Measurements from ENCODE around the gene VMP1. TPM values are rescaled to one million over a fixed set of nuclear protein-coding genes. Genes with fewer than 3 reads are reported as not detected.

The VMP1 gene
- polyA plus RNA-seq, 4 donors = 62.1 to 178 (median 97.2) TPM

DNA sequence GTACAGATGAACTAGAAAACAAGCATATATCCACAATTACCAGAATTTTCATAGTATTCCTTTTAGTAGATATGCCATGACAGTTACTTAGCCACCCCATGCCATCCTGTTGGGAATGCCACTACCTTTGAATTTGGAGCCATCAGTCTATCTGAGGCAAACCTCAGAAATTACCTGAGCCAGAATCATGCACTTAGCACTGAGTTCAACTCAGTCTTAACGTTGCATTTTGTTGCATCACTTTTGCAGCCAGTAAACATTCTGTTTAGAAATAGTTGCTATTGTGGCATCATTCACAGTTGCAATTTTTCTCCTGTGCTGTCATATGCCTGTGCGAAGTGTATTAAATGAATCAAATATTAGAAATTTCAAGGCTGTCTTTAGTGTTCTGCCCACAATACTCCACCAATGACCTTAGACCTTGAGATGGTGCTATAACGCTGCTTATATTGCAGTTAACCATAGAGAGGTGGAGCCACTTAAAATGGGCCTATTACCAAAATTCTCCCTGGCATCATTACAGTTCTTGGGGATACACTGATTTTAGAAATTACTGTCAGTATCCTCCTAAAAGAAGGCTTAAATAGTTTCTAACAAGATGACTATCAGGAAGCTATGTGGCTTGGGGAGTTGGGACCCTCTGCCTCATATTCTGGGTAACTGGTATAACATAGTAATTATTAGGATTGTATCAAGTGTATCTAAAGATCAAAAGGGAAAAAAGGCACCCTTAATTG, 11.3 kb upstream of the VMP1 start:
- Histone ChIP-seq H3K4me3 (ENCODE audit: low read depth in 1 of 3, low read length in 3 of 3) (no peak overlapping the region), H3K4me1 (ENCODE audit: control insufficient read depth in 3 of 3, insufficient read depth in 2 of 3, low read depth in 1 of 3, low read length in 2 of 3) (peaks cover 0 to 11% (median 3%) of the 10 kb centered on the region in 3 donors), H3K27me3 (ENCODE audit: control insufficient read depth in 3 of 3, insufficient read depth in 3 of 3, low read length in 3 of 3) (no peaks in the 10 kb centered on the region), H3K27ac (ENCODE audit: low read depth in 1 of 3, low read length in 2 of 3) (no peak overlapping the region), H3K36me3 (ENCODE audit: control insufficient read depth in 3 of 3, insufficient read depth in 2 of 3, low read depth in 1 of 3, low read length in 3 of 3) (peaks cover 5 to 33% (median 6%) of the 10 kb centered on the region in 3 donors), H3K9me3 (ENCODE audit: control insufficient read depth in 2 of 2, insufficient read depth in 1 of 2, low read depth in 1 of 2, low read length in 1 of 2) (no peaks in the 10 kb centered on the region)
- 40 to 62% (median 54%) methylated on average over 3 of the region's 3 CpGs for WGBS, 3 donors
- no peak for FAIRE-seq
- no peak for DNase-seq

DNA sequence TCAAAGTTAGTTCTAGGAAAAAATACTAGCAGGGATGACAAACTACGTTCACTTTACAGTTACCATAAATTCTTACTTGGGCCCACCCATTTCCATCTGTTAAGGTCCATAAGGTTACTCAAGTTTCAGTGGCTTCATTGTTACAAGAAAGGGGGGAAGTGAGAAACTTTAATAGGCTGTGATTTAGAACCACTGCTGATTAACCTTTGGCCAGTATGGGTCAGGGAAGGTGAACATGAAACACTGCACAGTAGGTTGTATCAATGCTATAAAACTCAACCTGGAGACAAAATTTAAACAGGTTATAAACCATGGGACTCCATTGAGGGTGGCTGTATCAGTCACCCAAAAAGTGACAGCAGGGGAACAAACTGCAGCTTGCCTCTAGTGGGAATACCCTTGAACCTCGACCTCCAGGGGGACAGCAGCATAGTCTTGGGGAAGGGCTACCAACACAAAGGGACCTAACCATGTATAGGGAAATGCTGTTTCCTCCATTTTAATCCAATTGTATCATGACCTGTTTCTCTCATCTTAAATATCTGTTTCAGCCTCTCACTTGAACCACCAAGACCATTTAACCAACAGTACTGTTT, 10.7 kb upstream of the VMP1 start:
- Histone ChIP-seq H3K9me3 (ENCODE audit: control insufficient read depth in 2 of 2, insufficient read depth in 1 of 2, low read depth in 1 of 2, low read length in 1 of 2) (no peaks in the 10 kb centered on the region), H3K36me3 (ENCODE audit: control insufficient read depth in 3 of 3, insufficient read depth in 2 of 3, low read depth in 1 of 3, low read length in 3 of 3) (peaks cover 3 to 32% (median 6%) of the 10 kb centered on the region in 3 donors), H3K4me3 (ENCODE audit: low read depth in 1 of 3, low read length in 3 of 3) (no peak overlapping the region), H3K4me1 (ENCODE audit: control insufficient read depth in 3 of 3, insufficient read depth in 2 of 3, low read depth in 1 of 3, low read length in 2 of 3) (peaks cover 0 to 11% (median 3%) of the 10 kb centered on the region in 3 donors), H3K27me3 (ENCODE audit: control insufficient read depth in 3 of 3, insufficient read depth in 3 of 3, low read length in 3 of 3) (no peaks in the 10 kb centered on the region), H3K27ac (ENCODE audit: low read depth in 1 of 3, low read length in 2 of 3) (no peak overlapping the region)
- 49 to 72% (median 55%) methylated on average over 2 of the region's 2 CpGs for WGBS, 3 donors
- DNase-seq = peak; percentile 57 to 63
- no peak for FAIRE-seq

DNA sequence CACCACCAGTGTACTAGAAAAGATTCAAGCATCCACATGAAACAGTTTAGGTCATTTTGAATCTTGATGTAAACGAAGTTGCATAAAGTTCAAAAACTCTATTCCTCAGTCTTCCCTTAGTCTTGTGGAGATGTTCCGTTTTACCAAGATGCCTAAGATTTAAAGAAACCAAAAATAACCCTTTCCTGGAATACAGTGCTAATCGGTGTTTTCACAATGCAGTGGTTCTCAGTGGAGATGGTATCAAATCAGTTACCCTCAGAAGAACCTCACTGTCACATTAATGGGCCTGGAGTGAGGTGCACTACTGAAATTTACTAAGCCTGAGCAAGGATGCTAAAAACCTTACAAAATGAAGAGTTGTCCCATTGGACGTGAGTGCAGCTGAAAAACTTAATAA, 9.3 kb upstream of the VMP1 start:
- FAIRE-seq (no peak), DNase-seq (no peak)
- Histone ChIP-seq H3K27ac (ENCODE audit: low read depth in 1 of 3, low read length in 2 of 3) (no peak overlapping the region), H3K4me3 (ENCODE audit: low read depth in 1 of 3, low read length in 3 of 3) (no peak overlapping the region), H3K36me3 (ENCODE audit: control insufficient read depth in 3 of 3, insufficient read depth in 2 of 3, low read depth in 1 of 3, low read length in 3 of 3) (peaks cover 3 to 30% (median 6%) of the 10 kb centered on the region in 3 donors), H3K9me3 (ENCODE audit: control insufficient read depth in 2 of 2, insufficient read depth in 1 of 2, low read depth in 1 of 2, low read length in 1 of 2) (no peaks in the 10 kb centered on the region), H3K4me1 (ENCODE audit: control insufficient read depth in 3 of 3, insufficient read depth in 2 of 3, low read depth in 1 of 3, low read length in 2 of 3) (peaks cover 0 to 11% (median 3%) of the 10 kb centered on the region in 3 donors), H3K27me3 (ENCODE audit: control insufficient read depth in 3 of 3, insufficient read depth in 3 of 3, low read length in 3 of 3) (no peaks in the 10 kb centered on the region)
- 78 to 83% (median 79%) methylated on average over 4 of the region's 4 CpGs for WGBS, 3 donors

DNA sequence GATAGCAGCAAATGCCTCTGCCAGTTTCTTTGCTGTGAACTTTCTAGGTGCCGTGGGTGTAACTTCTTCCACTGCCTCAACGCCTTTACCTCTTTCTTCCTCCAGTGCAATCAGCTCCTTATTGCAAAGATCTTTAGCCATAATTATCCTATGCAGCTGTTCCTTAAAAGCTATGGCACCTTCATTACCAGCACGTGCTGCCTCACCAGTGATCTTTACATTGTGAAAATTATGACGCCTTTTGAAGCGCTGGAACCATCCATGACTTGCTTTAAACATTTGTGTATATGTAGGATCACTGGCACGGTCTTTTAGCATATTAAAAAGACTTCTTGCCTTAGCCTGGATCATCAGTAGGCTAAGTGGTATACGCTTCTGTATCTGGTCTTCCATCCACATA, 8.2 kb upstream of the VMP1 start:
- Histone ChIP-seq H3K27me3 (ENCODE audit: control insufficient read depth in 3 of 3, insufficient read depth in 3 of 3, low read length in 3 of 3) (no peaks in the 10 kb centered on the region), H3K9me3 (ENCODE audit: control insufficient read depth in 2 of 2, insufficient read depth in 1 of 2, low read depth in 1 of 2, low read length in 1 of 2) (no peaks in the 10 kb centered on the region), H3K36me3 (ENCODE audit: control insufficient read depth in 3 of 3, insufficient read depth in 2 of 3, low read depth in 1 of 3, low read length in 3 of 3) (peaks cover 1 to 25% (median 3%) of the 10 kb centered on the region in 3 donors), H3K4me1 (ENCODE audit: control insufficient read depth in 3 of 3, insufficient read depth in 2 of 3, low read depth in 1 of 3, low read length in 2 of 3) (peaks cover 0 to 11% (median 3%) of the 10 kb centered on the region in 3 donors), H3K4me3 (ENCODE audit: low read depth in 1 of 3, low read length in 3 of 3) (no peak overlapping the region), H3K27ac (ENCODE audit: low read depth in 1 of 3, low read length in 2 of 3) (no peak overlapping the region)
- DNase-seq (no peak), FAIRE-seq (no peak)
- 95 to 97% (median 97%) methylated on average over 7 of the region's 7 CpGs for WGBS, 3 donors

DNA sequence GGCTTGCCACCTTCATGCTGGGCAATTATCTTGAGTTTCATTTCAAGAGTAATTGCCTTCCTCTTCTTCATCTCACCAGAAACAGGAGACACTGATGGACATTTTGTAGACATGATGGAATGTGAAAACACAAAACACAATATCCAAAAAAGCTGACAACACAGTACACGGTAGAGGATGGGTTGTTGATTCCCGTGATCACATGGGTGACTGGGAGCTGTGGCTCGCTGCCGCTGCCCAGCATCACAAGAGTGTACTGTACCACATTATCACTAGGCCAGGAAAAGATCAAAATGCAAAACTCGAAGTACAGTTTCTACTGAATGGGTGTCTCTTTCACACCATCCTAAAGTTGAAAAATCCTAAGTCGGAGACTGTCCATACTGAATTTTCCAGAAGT, 7.7 kb upstream of the VMP1 start:
- Histone ChIP-seq H3K27me3 (ENCODE audit: control insufficient read depth in 3 of 3, insufficient read depth in 3 of 3, low read length in 3 of 3) (no peaks in the 10 kb centered on the region), H3K27ac (ENCODE audit: low read depth in 1 of 3, low read length in 2 of 3) (no peak overlapping the region), H3K4me1 (ENCODE audit: control insufficient read depth in 3 of 3, insufficient read depth in 2 of 3, low read depth in 1 of 3, low read length in 2 of 3) (peaks cover 0 to 11% (median 3%) of the 10 kb centered on the region in 3 donors), H3K36me3 (ENCODE audit: control insufficient read depth in 3 of 3, insufficient read depth in 2 of 3, low read depth in 1 of 3, low read length in 3 of 3) (peaks cover 1 to 25% (median 3%) of the 10 kb centered on the region in 3 donors), H3K4me3 (ENCODE audit: low read depth in 1 of 3, low read length in 3 of 3) (no peak overlapping the region), H3K9me3 (ENCODE audit: control insufficient read depth in 2 of 2, insufficient read depth in 1 of 2, low read depth in 1 of 2, low read length in 1 of 2) (no peaks in the 10 kb centered on the region)
- DNase-seq (no peak), FAIRE-seq (no peak)
- 93 to 96% (median 95%) methylated on average over 6 of the region's 6 CpGs for WGBS, 3 donors

DNA sequence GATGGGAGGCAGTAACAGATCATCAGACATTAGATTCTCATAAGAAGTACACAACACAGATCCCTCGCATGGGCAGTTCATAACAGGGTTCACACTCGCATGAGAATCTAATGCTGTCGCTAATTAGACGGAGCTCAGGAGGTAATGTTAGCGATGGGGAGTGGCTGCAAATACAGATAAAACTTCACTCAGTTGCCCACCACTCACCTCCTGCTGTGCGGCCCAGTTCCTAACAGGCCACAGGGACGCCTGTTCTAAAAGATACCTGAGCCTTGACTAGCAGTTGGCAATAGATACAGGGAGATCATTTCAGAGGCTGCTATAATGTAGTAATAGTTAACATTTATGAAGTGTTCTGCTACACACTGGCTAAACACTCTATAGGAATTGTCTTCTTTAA, 5.2 kb upstream of the VMP1 start:
- H3K27ac ChIP-seq (ENCODE audit: low read depth in 1 of 3, low read length in 2 of 3) = no peak overlapping the region
- 94 to 96% (median 94%) methylated on average over 7 of the region's 7 CpGs for WGBS, 3 donors
- H3K9me3 ChIP-seq (ENCODE audit: control insufficient read depth in 2 of 2, insufficient read depth in 1 of 2, low read depth in 1 of 2, low read length in 1 of 2) = no peaks in the 10 kb centered on the region
- no peaks in the 10 kb centered on the region for H3K27me3 ChIP-seq (ENCODE audit: control insufficient read depth in 3 of 3, insufficient read depth in 3 of 3, low read length in 3 of 3)
- H3K4me1 ChIP-seq (ENCODE audit: control insufficient read depth in 3 of 3, insufficient read depth in 2 of 3, low read depth in 1 of 3, low read length in 2 of 3) = peaks cover 2 to 6% (median 5%) of the 10 kb centered on the region in 3 donors
- peaks cover 1 to 20% (median 3%) of the 10 kb centered on the region in 3 donors for H3K36me3 ChIP-seq (ENCODE audit: control insufficient read depth in 3 of 3, insufficient read depth in 2 of 3, low read depth in 1 of 3, low read length in 3 of 3)
- H3K4me3 ChIP-seq (ENCODE audit: low read depth in 1 of 3, low read length in 3 of 3) = no peak overlapping the region
- DNase-seq (no peak), FAIRE-seq (no peak)

DNA sequence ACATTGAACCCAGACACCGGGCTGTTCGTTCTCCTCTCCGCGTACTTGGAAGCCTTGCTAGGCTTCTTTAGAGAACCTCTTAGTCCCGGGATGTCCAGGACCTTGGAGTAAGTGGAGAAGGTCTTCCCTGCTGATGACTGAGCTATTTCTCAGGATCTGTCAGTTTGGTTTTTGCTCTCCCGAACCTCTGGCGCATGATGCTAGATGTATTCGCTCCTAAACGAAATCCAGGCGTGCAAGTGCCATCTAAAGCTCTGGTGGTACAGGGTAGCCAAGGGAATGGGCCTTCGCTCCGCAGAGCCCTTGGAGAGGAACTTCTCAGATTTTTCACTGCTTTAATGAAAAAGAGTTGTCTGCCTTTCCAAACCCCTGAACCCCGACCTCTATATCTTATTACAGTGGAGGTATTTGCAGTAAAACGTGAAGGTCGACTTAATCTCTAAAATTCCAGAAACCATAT, 547 bp downstream of the VMP1 start:
- peak overlapping the region; percentile 61 to 97 (median 72) for H3K4me3 ChIP-seq (ENCODE audit: low read depth in 1 of 3, low read length in 3 of 3)
- FAIRE-seq (no peak), DNase-seq (no peak)
- peaks cover 0 to 5% (median 0%) of the 10 kb centered on the region in 3 donors for H3K36me3 ChIP-seq (ENCODE audit: control insufficient read depth in 3 of 3, insufficient read depth in 2 of 3, low read depth in 1 of 3, low read length in 3 of 3)
- H3K4me1 ChIP-seq (ENCODE audit: control insufficient read depth in 3 of 3, insufficient read depth in 2 of 3, low read depth in 1 of 3, low read length in 2 of 3) = peaks cover 8 to 17% (median 9%) of the 10 kb centered on the region in 3 donors
- no peaks in the 10 kb centered on the region for H3K27me3 ChIP-seq (ENCODE audit: control insufficient read depth in 3 of 3, insufficient read depth in 3 of 3, low read length in 3 of 3)
- H3K27ac ChIP-seq (ENCODE audit: low read depth in 1 of 3, low read length in 2 of 3) = peak overlapping the region; percentile 91 to 98 (median 97)
- H3K9me3 ChIP-seq (ENCODE audit: control insufficient read depth in 2 of 2, insufficient read depth in 1 of 2, low read depth in 1 of 2, low read length in 1 of 2) = no peaks in the 10 kb centered on the region
- WGBS, 3 donors = 1 to 3% (median 2%) methylated on average over 15 of the region's 15 CpGs

DNA sequence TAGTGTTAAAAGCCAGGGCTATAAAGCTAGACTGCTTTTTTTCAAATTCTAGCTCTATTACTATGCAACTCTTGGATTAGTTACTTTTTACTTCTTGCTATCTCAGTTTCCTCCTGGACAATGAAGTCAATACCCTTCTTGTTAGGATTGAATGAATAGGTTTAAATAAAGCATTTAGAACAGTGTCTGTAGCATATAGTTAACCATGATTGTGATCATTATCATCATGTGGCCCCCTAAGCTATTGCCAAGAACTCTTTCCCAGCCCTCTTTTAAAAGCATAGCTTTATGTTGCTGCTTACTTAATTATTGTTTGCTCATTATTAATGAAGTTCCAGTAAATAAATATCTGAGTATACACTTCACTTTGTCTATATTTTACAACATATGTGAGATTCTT, 4.5 kb downstream of the VMP1 start:
- peaks cover 2 to 18% (median 6%) of the 10 kb centered on the region in 3 donors for H3K4me1 ChIP-seq (ENCODE audit: control insufficient read depth in 3 of 3, insufficient read depth in 2 of 3, low read depth in 1 of 3, low read length in 2 of 3)
- H3K27me3 ChIP-seq (ENCODE audit: control insufficient read depth in 3 of 3, insufficient read depth in 3 of 3, low read length in 3 of 3) = no peaks in the 10 kb centered on the region
- peaks cover 0 to 3% (median 1%) of the 10 kb centered on the region in 3 donors for H3K36me3 ChIP-seq (ENCODE audit: control insufficient read depth in 3 of 3, insufficient read depth in 2 of 3, low read depth in 1 of 3, low read length in 3 of 3)
- H3K9me3 ChIP-seq (ENCODE audit: control insufficient read depth in 2 of 2, insufficient read depth in 1 of 2, low read depth in 1 of 2, low read length in 1 of 2) = no peaks in the 10 kb centered on the region
- FAIRE-seq (no peak), DNase-seq (no peak)
- no peak overlapping the region for H3K27ac ChIP-seq (ENCODE audit: low read depth in 1 of 3, low read length in 2 of 3)
- H3K4me3 ChIP-seq (ENCODE audit: low read depth in 1 of 3, low read length in 3 of 3) = no peak overlapping the region
